Glomerular visceral epithelial cell (primary cell): ENCODE results near the gene ASB7.
"Not testable (repeated sequence)": the region's sequence is repeated elsewhere in the genome, so short reads cannot be mapped to it uniquely, and the experiment has no call there.

ENCODE experiments used
- DNase-seq: peaks from one replicate; pipeline ENCODE4 v3.0.0-alpha.2; 2016; ENCODE audit errors: extremely low spot score

The ASB7 gene

DNA sequence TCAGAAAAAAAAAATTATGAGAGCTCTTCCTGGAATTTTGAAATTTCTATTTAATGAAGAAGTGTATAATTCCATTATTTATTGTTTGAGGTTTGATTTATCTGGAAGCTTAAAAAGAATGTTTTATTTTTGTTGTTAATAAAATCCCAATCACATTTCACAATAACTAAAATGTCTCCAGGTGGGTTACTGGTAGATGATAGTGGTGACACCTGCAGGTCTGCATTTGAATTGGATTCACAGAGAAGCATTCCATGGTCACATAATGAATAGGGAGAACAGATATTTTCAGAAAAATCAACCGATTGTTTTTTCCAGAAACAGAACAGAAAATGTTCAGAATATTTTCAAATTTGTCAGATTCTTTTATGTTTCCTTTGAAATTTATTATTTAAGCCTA is 48.3 kb downstream of the ASB7 start:
- no peak for DNase-seq

DNA sequence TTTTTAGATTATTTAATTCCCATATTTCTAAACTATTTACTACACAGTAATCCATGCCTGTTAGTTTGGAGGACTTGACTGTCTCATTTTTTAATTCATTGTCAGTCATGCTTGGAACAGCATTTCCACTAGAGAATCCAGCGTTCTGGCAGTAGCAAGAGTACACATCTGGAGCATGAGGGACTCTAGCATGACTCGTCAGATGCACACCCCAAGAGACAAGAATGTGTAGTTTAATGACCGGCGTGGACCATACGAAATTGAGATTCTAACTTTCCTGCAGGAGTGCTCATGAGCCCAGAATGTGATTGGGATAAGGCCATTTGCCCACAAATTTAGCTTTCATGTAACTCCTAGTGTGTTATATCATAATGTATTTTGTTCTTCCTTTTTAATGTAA is 48.9 kb downstream of the ASB7 start:
- DNase-seq = no peak

DNA sequence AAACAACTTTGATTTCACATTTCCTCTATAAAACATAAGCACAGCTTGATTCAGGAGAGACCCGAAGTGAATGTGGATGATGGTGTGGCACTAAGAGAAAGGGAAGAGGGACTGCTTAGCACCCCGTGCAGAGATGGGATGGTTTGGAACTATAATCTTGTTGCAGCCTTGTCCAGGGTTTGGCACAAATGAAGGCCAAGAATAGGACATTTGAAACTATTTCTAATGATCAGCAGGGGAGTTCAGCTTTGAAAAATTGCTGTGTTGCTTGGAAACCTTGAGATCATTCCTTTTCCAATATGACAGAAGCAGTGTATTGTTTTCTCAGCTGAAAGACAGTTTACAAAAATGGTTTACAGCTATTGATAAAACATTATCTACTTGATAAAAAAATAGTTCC is 49.7 kb downstream of the ASB7 start:
- no peak for DNase-seq

DNA sequence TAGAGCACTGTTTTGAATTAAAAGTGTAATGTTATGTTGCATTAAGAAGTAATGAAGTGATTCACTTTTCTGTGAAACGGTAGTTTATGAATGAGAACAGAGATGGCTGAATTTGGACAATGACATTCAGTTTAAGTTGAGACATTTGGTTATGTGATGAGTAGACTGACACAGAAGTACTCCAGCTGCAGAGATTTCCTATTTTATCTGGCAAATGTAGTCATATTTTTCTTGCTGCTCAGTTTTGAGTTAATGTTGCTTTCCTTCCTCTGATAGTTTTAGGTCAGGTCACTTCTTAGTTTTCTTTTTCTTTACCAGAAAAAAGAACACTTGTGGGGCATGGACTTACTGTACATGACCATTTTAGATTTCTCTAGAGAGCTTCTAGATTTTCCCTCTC is 51.2 kb downstream of the ASB7 start:
- DNase-seq = no peak

DNA sequence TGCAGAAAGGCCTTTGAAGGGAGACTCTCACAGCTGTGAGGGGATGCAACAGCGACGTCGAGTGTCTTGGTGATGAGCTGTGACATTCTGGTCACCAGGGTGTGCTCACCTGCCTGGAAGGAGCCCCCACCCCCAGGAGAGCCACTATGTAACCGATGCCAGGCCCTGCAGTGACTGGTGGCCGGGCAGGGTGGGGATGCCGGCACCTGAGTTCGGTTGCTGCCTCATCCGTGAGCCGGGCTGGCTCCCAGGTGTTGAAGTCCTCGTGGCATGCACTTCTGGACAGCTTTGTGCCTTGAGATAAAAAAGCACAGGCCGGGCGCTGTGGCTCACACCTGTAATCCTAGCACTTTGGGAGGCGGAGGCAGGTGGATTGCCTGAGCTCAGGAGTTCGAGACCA is 56.5 kb downstream of the ASB7 start:
- no peak for DNase-seq

DNA sequence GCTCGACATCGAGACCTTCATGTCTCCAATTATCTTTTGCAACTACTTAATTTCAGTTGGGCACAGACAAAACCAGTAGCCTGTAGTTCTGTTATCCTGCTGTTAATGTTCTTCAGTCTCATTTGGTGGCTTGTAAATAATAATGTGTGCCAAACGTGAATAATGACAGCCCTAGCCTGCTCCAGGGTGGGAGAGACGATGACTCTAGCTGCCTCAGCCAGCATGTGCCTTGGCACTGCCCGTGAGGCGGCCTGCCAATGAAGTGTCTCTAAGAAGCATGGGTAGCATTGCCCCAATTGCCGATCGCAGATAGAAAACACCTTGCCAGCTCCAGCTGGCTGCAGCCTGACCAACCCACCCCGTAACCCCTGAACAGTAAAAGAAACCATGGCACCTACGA is 58.8 kb downstream of the ASB7 start:
- DNase-seq = no peak

DNA sequence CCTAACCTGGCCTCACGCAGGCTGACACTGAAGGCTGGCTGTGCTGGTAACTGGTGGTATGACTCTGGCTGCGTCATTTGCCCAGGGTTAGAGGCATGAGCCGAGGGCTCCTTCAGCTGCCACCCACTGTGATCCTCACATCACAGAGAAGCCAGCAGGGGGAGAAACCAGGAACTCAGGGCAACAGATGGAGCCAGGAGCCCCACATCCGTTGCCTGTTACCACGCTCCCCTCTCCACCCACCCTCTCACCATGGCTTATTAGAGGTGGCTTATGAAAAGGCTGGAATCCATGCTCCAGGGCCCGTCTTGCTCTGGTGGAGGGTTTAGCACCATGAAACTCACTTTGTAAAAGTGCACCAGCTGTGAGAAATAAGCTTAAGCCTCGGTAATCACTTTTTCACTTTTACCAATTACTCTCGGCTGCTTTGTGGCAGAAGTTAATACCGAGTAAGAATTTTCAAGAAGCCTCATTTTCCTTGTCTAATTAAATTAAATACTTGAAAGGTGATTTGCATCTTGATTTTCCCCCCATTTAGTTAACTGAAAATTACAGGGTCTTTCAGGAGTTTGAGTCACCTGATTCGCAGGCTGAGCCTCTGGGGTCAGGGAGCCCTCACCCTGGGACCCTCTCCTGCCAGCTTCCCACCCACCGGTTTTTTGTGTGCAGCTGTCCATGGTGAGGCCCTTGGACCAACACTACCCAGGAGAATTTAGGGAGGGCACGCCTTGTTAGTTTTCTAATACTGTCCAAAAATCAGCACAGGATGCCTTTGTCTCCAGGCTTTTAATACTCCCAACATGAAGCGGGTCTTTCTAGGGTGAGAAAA is 60.9 kb downstream of the ASB7 start:
- no peak for DNase-seq

DNA sequence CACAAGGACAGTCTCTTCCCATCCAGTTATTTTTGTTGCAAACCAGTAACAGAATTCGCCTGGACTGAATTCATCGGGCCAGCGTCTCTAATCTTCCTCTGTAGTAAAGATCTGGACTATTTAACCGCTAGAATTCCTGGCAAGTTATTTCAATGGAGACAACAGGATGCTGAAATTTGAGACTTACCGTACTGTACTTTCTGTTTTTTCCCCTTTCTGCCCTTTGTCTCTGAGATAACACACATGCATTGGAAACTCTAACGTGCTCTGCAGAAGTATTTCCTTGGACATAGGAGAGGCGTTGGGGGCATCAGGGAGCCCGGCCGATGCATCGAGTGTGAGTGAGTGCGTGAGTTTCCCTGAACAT is 61.5 kb downstream of the ASB7 start:
- no peak for DNase-seq

DNA sequence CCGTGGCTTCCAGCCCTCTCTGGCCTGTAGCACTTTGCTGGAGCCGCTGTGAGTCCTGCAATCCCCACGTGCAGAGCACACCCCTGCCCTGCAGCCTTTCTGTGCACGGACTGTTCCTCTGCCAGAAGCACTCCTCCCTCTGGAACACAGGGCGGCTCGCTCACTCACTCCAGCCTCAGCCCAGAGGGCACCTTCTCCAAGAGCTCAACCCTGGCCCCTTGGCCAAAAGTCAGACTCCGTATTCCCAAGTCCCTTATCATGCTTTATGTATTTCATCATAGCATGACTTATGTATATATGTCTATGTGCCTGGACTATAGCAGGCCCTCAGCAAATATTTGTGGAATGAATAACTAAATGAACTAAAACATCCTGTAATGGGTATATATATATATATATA is 63.2 kb downstream of the ASB7 start:
- DNase-seq = no peak

DNA sequence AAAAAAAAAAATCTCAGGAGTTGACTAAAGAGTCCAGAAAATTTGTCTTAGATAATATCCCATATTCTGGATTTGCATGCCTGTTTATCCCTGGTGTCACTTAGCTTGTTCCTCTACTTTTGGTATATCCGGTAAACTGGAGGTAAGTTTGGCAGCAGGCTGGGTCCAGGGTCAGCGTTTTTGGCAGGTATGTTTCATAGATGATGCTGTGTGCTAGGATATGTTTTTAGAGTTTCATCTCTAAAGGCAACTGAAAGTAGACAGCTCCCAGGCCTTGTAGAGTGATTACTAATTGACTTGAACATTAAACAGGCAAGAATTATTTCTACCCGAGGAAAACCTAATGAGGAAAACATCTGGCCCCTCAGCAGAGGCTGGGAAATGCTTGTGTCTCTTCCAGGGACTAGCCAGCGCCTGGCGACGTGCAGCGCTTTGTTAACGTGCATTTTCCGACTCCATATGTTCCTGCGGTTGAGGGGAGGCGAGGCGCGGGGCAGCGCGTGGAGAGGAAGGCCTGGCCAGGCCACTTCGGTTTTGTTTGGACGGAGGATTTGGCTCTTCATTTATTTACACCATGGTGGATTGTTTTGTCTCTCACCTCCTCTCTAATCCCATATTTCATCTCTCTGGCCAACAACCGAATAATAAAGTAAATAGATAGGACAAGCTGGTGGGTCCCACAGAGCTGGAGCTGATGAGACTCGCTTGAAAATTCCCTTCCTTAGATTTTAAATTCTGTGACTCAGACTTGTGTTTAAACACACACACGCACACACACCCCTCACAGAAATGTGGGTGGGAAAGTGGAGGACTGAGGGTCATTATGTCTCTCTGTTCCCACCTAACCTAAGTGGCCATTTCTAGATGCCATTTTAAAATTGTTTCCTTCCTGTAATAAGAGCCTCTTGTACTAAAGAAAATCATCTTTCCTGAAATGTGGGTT is 65.3 kb downstream of the ASB7 start:
- no peak for DNase-seq

DNA sequence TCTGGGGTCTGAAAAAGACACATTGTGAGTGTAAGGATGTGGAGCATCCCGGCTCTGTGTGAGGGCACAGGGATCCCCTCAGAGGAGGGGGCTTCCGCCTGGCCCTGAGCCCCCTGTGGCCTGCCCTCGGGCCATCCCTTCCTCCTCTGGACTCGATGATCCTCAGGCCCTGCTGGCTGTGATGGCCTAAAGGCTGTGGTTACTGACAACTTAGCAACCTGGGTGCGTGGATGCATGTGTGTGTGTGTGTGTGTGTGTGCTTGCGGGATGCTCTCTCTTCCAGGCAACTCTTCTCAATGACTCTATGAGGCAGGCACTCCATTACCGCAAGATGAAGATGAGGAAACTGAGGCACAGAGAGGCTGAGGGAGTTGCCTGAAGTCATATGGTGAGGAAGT is 66.0 kb downstream of the ASB7 start:
- no peak for DNase-seq

DNA sequence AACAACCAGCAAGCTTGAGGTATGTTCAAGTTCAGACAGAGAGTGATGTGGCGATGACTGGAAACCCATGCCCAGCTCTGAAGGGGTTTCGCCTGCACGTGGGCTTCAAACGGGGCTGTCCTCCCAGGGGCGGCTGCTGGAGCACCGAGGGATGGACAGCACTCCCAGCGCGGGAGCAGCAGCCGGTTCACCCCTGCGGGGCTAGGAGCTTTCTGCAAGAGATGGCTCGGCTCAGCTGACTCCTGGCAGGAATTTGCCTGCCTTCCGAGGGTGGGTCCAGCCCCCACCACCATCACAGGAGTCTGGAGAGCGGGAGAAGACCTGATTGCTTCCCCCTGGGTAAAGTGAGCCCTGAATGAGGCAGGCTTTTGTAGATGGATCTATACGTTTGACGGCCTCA is 66.9 kb downstream of the ASB7 start:
- DNase-seq = no peak

DNA sequence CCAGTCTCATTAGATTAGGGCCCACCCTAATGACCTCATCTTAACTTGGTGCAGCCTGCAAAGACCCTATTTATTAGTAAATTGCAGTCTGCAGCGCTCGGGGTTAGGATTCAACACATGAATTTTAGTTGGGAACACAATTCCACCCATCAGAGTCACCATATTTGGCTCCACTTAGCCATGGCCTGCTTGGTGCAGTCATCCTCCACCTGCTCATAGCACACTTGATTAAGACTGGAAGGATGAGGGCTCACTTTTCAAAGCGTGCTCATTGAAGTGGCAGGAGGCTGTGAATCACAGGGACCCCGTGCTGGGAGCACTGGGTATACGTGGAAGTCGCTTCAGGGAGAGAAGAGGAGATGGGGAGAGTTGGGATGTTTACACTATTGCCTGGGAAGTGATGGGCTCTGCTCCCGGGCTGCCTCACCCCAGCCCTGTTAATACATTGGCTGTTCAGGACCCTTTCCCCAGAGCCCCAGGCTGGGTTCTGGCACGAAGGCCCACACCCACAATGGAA is 68.2 kb downstream of the ASB7 start:
- DNase-seq = no peak

DNA sequence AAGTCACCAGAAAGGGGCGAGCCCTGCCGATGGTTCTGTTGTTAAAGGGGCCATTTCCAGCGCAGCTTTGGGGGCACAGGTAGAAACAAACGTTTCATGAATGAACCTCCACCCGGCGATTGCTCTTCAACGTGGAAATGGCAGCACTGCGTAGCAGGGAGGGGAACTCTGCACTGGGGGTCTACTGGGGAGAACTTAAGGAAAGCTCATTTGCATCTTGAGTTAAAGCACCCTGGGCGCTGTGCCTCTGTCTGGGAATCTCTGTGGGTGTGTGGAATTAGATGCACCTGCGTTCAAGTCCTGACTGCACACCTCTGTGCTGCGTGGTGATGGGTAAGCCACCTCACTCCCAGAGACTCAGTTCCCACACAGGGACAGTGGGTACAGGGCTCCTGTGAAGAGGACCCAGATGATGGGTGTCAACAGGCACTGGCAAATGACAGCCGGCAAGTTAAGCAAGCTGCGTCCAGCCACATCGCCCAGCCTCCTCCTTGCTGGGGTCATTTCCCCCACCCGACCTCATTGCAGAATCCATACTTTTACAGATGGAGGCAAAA is 68.8 kb downstream of the ASB7 start:
- DNase-seq = no peak

DNA sequence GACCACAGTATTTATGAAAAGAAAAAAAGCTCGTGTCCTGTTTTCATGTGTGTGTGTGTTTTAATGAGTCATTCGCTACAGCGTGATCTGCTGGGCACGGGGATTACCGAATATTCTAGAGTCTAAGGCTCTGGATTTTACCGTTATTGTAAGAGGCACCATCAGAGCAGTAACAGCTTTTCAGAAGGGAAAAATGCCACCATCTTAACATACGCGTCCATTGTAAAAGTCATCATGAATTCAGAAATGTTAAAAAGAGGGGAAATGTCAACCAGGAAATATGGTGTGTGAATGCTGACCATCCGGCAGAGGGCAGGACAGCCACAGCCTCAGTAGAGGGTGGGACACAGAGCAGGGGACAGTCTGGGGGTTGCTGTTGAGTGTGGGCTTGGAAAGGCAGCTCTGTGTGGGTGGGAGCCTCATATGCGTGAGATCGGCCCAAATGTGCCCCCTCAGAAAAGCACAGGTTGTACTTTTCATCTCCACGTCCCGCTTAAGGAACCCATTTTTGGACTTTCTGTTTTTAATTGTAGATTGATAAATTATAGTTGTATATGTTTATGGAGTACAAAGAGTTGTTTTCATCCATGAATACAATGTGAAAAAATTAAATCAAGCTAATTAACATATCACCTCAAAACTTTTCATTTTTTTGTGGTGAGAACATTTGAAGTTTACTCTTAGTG is 69.6 kb downstream of the ASB7 start:
- DNase-seq = peak; percentile 47

DNA sequence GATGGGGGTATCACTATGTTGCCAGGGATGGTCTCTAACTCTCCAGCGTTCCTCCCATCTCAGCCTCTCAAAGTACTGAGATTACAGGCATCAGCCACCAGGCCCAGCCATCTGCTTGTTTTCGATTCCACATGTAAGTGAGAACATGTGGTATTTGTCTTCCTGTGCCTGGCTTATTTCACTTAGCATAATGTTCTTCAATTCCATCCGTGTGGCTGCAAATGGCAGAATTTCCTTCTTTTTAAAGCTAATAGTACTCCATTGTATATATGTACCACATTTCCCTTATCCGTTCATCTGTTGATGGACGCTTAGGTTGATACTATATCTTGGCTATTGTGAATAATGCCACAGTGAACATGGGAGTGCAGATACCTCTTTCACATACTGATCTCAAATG is 70.6 kb downstream of the ASB7 start:
- DNase-seq = no peak

DNA sequence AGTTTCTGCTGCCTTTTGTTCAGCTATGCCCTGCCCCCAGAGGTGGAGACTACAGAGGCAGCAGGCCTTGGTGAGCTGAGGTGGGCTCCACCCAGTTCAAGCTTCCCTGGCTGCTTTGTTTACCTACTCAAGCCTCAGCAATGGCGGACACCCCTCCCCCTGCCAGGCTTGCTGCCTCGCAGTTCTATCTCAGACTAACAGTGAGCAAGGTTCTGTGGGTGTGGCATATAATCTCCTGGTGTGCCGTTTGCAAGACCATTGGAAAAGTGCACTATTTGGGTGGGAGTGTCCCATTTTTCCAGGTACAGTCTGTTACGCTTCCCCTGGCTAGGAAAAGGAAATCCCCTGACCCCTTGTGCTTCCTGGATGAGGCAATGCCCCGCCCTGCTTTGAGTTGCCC is 76.8 kb downstream of the ASB7 start:
- not testable (repeated sequence) for DNase-seq

DNA sequence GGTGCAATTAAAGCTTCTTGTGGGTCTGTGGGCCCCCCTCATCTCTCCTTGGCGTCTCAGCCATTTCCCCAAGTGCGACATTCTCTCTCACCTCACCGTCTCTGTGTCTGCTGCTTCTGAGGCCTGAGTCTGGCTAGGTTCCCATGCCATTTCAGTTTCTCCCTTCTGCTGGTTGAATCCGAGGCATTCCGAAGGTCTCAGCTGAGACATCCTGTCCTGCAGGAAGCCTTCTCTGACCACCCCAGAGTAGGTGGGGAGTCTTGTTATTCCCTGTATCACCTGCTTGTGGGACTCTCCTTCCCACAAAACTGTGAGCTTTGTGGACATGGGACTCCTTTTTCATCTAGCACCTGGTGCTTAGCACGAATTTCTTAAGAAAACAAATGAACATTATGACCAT is 78.3 kb downstream of the ASB7 start:
- no peak for DNase-seq

DNA sequence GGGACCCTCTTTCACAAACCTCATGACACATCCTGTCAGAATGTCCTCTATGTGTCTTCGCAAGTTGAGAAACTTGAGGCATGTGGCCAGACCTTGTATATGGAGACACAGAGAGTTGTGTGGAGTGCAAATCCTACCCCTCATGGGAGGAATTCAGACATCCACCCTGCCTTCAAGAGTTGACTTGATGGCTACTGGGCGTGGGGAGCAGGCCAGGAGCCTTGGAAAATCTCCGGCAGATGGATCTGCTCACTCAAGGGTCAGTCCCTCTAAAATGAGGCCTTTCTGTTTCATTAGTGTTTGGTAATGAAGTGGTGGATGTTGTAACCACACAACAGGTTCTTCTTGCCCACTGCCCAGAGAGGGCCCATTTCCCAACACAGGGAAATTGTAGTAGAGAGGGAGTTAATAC is 79.0 kb downstream of the ASB7 start:
- DNase-seq = no peak

DNA sequence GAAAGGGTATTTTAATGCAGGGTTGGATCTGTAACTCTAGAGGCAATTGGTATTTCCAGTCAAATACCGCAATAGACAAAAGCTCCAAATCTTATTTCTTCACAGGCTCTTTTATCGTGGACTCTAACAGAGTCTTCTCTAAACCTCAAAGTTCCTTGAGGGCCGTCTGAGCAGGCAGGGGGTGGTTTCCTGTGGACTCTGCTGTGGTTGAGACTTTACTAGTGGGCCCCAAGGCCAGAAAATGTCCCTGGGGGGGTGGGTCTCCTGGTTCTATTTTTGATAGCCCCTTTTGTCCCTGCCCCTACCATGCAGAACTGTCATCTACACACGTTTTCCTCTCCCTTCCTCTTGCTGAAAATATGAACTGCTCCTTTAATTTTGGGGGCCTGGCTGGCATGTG is 80.1 kb downstream of the ASB7 start:
- no peak for DNase-seq

DNA sequence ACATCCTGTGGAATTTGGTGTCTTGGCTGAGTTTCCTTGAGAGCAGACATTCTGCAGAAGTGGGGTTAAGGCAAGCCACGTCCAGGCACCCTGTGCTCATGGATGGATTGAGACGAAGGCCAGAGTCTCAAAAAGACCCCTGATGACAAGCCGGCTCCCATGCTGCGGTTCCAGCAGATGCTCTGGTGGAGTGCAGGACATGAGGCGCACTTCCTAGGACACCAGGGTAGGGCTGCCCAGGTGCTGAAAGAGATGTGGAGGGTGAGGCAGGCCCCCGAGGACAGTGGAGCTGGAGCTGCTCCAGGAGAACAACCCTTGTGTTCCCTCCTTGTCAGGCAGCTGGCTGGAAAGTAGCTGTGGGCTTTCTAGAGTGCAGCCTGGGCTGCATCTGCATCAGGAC is 81.0 kb downstream of the ASB7 start:
- DNase-seq = no peak

DNA sequence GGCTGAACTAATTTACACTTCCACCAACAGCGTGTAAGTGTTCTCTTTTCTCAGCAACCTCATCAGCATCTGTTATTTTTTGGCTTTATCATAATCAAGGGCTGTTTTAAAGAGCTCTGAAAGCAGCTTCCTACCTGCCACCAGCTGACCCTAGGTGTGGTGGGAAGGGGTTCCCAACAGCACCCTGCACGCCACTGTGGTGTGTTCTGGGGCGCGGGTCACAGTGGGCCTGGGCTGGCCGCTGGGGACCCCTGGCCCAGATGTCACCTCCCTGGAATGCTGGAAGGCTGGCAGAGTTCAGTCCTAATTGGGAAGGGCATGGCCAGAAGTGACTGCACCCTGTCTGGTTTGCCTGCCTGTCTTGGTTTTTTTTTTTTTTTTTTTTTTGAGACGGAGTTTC is 82.2 kb downstream of the ASB7 start:
- DNase-seq = no peak
